H9 (cell line): ENCODE data around the gene BBS10. TPM values are rescaled to one million over a fixed set of nuclear protein-coding genes. Genes with fewer than 3 reads are reported as not detected.

Source experiments
- DNase-seq: peaks from one replicate; pipeline ENCODE4 v3.0.0-alpha.2; 2017
- H2AFZ ChIP-seq: one replicate; pipeline ENCODE4 v1.6.1; 2013; ENCODE audit warnings: mild to moderate bottlenecking, low read length, control low read depth, moderate library complexity
- H2AK5ac ChIP-seq: 2 replicates; pipeline ENCODE4 v1.6.1; 2013; ENCODE audit warnings: low read length, control low read depth, mixed read lengths; ENCODE audit not compliant: insufficient read length
- H2BK120ac ChIP-seq: one replicate; pipeline ENCODE4 v1.6.1; 2013; ENCODE audit warnings: low read depth, mild to moderate bottlenecking, low read length, control low read depth, inconsistent platforms; ENCODE audit not compliant: poor library complexity, severe bottlenecking
- H2BK12ac ChIP-seq: 2 replicates; pipeline ENCODE4 v1.6.1; 2013; ENCODE audit warnings: low read length, control low read depth, mixed read lengths, low read depth; ENCODE audit not compliant: insufficient read length
- H2BK15ac ChIP-seq: 2 replicates; pipeline ENCODE4 v1.6.1; 2013; ENCODE audit warnings: low read depth, low read length, control low read depth
- H2BK20ac ChIP-seq: one replicate; pipeline ENCODE4 v1.6.1; 2013; ENCODE audit warnings: low read depth, mild to moderate bottlenecking, low read length, control low read depth, inconsistent platforms; ENCODE audit not compliant: poor library complexity, severe bottlenecking
- H2BK5ac ChIP-seq: 2 replicates; pipeline ENCODE4 v1.6.1; 2013; ENCODE audit warnings: low read length, control low read depth, mixed read lengths; ENCODE audit not compliant: insufficient read length
- H3K14ac ChIP-seq: 2 replicates; pipeline ENCODE4 v1.6.1; 2013; ENCODE audit warnings: low read length, control low read depth; ENCODE audit not compliant: insufficient read depth
- H3K18ac ChIP-seq: 2 replicates; pipeline ENCODE4 v1.6.1; 2013; ENCODE audit warnings: low read depth, mild to moderate bottlenecking, mixed read lengths, low read length, control low read depth; ENCODE audit not compliant: insufficient read length
- H3K23ac ChIP-seq: 2 replicates; pipeline ENCODE4 v1.6.1; 2013; ENCODE audit warnings: low read length, control low read depth, mixed read lengths, low read depth; ENCODE audit not compliant: insufficient read length
- H3K23me2 ChIP-seq: 2 replicates; pipeline ENCODE4 v1.6.1; 2013; ENCODE audit warnings: low read depth, mild to moderate bottlenecking, mixed read lengths, low read length, control low read depth; ENCODE audit not compliant: insufficient read length, poor library complexity, severe bottlenecking
- H3K27ac ChIP-seq: 2 replicates; pipeline ENCODE4 v1.5.1; 2013; ENCODE audit warnings: low read length, control low read depth, mixed read lengths, low read depth; ENCODE audit not compliant: insufficient read length
- H3K27me3 ChIP-seq: 2 replicates; pipeline ENCODE4 v1.6.1; 2013; ENCODE audit warnings: low read length, control low read depth, inconsistent platforms; ENCODE audit not compliant: insufficient read depth
- H3K4ac ChIP-seq: 2 replicates; pipeline ENCODE4 v1.6.1; 2013; ENCODE audit warnings: low read depth, mild to moderate bottlenecking, control low read depth, inconsistent platforms, low read length, moderate library complexity
- H3K4me1 ChIP-seq: 2 replicates; pipeline ENCODE4 v1.6.1; 2013; ENCODE audit warnings: low read length, control low read depth, inconsistent platforms; ENCODE audit not compliant: insufficient read depth
- H3K4me2 ChIP-seq: 2 replicates; pipeline ENCODE4 v1.6.1; 2013; ENCODE audit warnings: low read length, control low read depth, mixed read lengths; ENCODE audit not compliant: insufficient read length, insufficient read depth
- H3K56ac ChIP-seq: 2 replicates; pipeline ENCODE4 v1.6.1; 2013; ENCODE audit warnings: low read depth, mild to moderate bottlenecking, mixed read lengths, low read length, control low read depth; ENCODE audit not compliant: insufficient read length
- H3K79me1 ChIP-seq: 2 replicates; pipeline ENCODE4 v1.6.1; 2013; ENCODE audit warnings: low read depth, mild to moderate bottlenecking, moderate library complexity, low read length, control low read depth, inconsistent platforms; ENCODE audit not compliant: insufficient read depth, poor library complexity, severe bottlenecking
- H3K79me2 ChIP-seq: 2 replicates; pipeline ENCODE4 v1.6.1; 2013; ENCODE audit warnings: low read length, control low read depth, inconsistent platforms; ENCODE audit not compliant: insufficient read depth
- H3K9ac ChIP-seq: 2 replicates; pipeline ENCODE4 v1.6.1; 2013; ENCODE audit warnings: low read length, control low read depth, mixed read lengths; ENCODE audit not compliant: insufficient read length; ENCODE audit errors: extremely low read depth
- H3K9me3 ChIP-seq: one replicate; pipeline ENCODE4 v1.6.1; 2013; ENCODE audit warnings: low read depth, low read length, inconsistent platforms; ENCODE audit not compliant: control insufficient read depth
- H3T11ph ChIP-seq: one replicate; pipeline ENCODE4 v1.6.1; 2013; ENCODE audit warnings: mild to moderate bottlenecking, low read length, control low read depth, inconsistent platforms
- H4K20me1 ChIP-seq: one replicate; pipeline ENCODE4 v1.6.1; 2013; ENCODE audit not compliant: control insufficient read depth, insufficient read length, insufficient read depth
- H4K5ac ChIP-seq: 2 replicates; pipeline ENCODE4 v1.6.1; 2013; ENCODE audit warnings: low read depth, mild to moderate bottlenecking, mixed read lengths, low read length, control low read depth; ENCODE audit not compliant: insufficient read length
- H4K8ac ChIP-seq: replicated peaks from 2 replicates; pipeline ENCODE4 v1.6.1; 2013; ENCODE audit warnings: low read length, control low read depth, mixed read lengths, low read depth; ENCODE audit not compliant: insufficient read length
- H4K91ac ChIP-seq: 2 replicates; pipeline ENCODE4 v1.6.1; 2013; ENCODE audit warnings: low read depth, mild to moderate bottlenecking, moderate library complexity, mixed read lengths, low read length, control low read depth; ENCODE audit not compliant: insufficient read length
- H3K27ac Mint-ChIP-seq, 3 experiments: 2 replicates in 2 of 3; 3 replicates in 1 of 3; pipeline ENCODE4 v1.8.0; 2020 to 2021; ENCODE audit warnings: mixed read lengths in 3 of 3, mild to moderate bottlenecking in 1 of 3, moderate library complexity in 1 of 3
- H3K27me3 Mint-ChIP-seq: 2 replicates; pipeline ENCODE4 v1.8.0; 2021; ENCODE audit warnings: low read depth, mild to moderate bottlenecking, moderate library complexity, mixed read lengths
- H3K36me3 Mint-ChIP-seq, 3 experiments: 2 replicates in 2 of 3; 3 replicates in 1 of 3; pipeline ENCODE4 v1.8.0; 2020 to 2021; ENCODE audit warnings: low read depth in 3 of 3, mixed read lengths in 3 of 3; ENCODE audit not compliant: insufficient read depth in 1 of 3
- H3K4me1 Mint-ChIP-seq, 2 experiments: 2 replicates each; pipeline ENCODE4 v1.8.0; 2020; ENCODE audit warnings: mixed read lengths in 2 of 2
- H3K4me3 Mint-ChIP-seq, 2 experiments: 2 replicates in 1 of 2; 3 replicates in 1 of 2; pipeline ENCODE4 v1.8.0; 2020 to 2021; ENCODE audit warnings: mild to moderate bottlenecking in 2 of 2, mixed read lengths in 2 of 2, moderate library complexity in 1 of 2
- H3K9me3 Mint-ChIP-seq, 2 experiments: 2 replicates in 1 of 2; 3 replicates in 1 of 2; pipeline ENCODE4 v1.8.0; 2020; ENCODE audit warnings: mild to moderate bottlenecking in 2 of 2, mixed read lengths in 2 of 2, moderate library complexity in 1 of 2
- WGBS: extraction: QIAGEN DNeasy Blood & Tissue Kit; methylation state at CpG from one replicate; pipeline ENCODE4 v1.1.7; 2013; ENCODE audit warnings: missing lambda C conversion rate, low lambda C conversion rate, mixed read lengths; ENCODE audit not compliant: insufficient read length; ENCODE audit errors: extremely low coverage; 5-methylcytosine and 5-hydroxymethylcytosine counted together
- total RNA-seq: library from RNA; stranded (reverse); gene quantifications from 2 replicates; pipeline ENCODE4 v1.2.1, GENCODE V29; 2021
- TF ChIP-seq, protein P1 (sequence below): fragments of 200-600 bp; sonication (generic); conservative IDR thresholded peaks from 3 replicates; pipeline ENCODE4 v1.8.0; 2021; ENCODE audit warnings: antibody characterized with exemption, mild to moderate bottlenecking

The BBS10 gene
- total RNA-seq, 1 experiment from 2014 or later = 6.6 TPM

GRCh38 chr12:76329606-76330005, 18.6 kb downstream of the BBS10 start:
- no CpG with 5 or more reads among the region's 5 CpGs for WGBS
- no peaks in the 10 kb centered on the region for H3K27me3 ChIP-seq
- H3K9me3 ChIP-seq = no peaks in the 10 kb centered on the region
- H2BK5ac ChIP-seq = no peak overlapping the region
- H2BK12ac ChIP-seq = no peak overlapping the region
- H3K36me3 Mint-ChIP-seq = peaks cover 5 to 9% (median 8%) of the 10 kb centered on the region in 3 experiments; a peak in 6 of 7 replicates
- no peak for DNase-seq
- no peaks in the 10 kb centered on the region for H3K79me1 ChIP-seq
- no peak overlapping the region for H2BK120ac ChIP-seq
- no peak overlapping the region for H4K5ac ChIP-seq
- no peaks in the 10 kb centered on the region for H4K20me1 ChIP-seq
- no peak overlapping the region for H3K4ac ChIP-seq
- TF ChIP-seq, protein P1, sequence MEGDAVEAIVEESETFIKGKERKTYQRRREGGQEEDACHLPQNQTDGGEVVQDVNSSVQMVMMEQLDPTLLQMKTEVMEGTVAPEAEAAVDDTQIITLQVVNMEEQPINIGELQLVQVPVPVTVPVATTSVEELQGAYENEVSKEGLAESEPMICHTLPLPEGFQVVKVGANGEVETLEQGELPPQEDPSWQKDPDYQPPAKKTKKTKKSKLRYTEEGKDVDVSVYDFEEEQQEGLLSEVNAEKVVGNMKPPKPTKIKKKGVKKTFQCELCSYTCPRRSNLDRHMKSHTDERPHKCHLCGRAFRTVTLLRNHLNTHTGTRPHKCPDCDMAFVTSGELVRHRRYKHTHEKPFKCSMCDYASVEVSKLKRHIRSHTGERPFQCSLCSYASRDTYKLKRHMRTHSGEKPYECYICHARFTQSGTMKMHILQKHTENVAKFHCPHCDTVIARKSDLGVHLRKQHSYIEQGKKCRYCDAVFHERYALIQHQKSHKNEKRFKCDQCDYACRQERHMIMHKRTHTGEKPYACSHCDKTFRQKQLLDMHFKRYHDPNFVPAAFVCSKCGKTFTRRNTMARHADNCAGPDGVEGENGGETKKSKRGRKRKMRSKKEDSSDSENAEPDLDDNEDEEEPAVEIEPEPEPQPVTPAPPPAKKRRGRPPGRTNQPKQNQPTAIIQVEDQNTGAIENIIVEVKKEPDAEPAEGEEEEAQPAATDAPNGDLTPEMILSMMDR = no peak
- no peak overlapping the region for H3K4me2 ChIP-seq
- no peaks in the 10 kb centered on the region; the same call in 1 of the 2 replicates for H3K27me3 Mint-ChIP-seq
- no peak overlapping the region for H3K27ac Mint-ChIP-seq
- no peak overlapping the region for H2AK5ac ChIP-seq
- no peak overlapping the region for H2BK20ac ChIP-seq
- H3K79me2 ChIP-seq = no peaks in the 10 kb centered on the region
- no peak overlapping the region for H2BK15ac ChIP-seq
- H4K8ac ChIP-seq = no peak overlapping the region
- H3K23ac ChIP-seq = no peak overlapping the region
- H2AFZ ChIP-seq = no peak overlapping the region
- no peak overlapping the region for H3K56ac ChIP-seq
- no peak overlapping the region for H3K18ac ChIP-seq
- H3T11ph ChIP-seq = no peak overlapping the region
- peaks cover 0 to 4% of the 10 kb centered on the region in 2 experiments; a peak in 2 of 4 replicates for H3K4me1 Mint-ChIP-seq
- no peak overlapping the region for H3K27ac ChIP-seq
- H3K23me2 ChIP-seq = no peaks in the 10 kb centered on the region
- H3K4me1 ChIP-seq = no peaks in the 10 kb centered on the region
- H4K91ac ChIP-seq = no peak overlapping the region
- no peak overlapping the region for H3K4me3 Mint-ChIP-seq
- no peak overlapping the region for H3K9ac ChIP-seq
- peaks cover 11 to 16% of the 10 kb centered on the region in 2 experiments; a peak in 4 of 5 replicates for H3K9me3 Mint-ChIP-seq
- H3K14ac ChIP-seq = no peak overlapping the region
